DMS 273 treated with DMSO at 0.1 percent for 48 hours (cell line): ENCODE data around the gene COP1.

Source experiments
- DNase-seq: peaks from one replicate; lab custom pipeline; 2025; lab: John Stamatoyannopoulos, UW

COP1 gene

DNA sequence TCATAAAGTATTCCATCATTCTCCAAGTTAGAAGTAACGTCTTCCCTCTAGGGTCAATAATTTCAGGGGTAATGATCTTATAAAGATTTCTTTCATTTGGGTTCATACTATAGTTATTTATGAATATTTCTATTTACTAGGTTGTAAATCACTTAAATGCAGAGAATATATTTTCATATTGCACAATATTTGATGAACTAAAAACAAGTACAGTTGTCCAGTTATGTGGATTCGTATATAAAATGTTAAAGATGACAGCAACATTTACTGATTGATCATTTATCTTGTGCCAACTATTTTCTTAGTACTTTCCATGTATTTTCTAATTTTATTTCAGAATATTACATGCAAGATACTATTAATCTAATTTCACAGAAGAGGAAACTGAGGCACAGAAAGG is 243.3 kb downstream of the COP1 start:
- DNase-seq = no peak

DNA sequence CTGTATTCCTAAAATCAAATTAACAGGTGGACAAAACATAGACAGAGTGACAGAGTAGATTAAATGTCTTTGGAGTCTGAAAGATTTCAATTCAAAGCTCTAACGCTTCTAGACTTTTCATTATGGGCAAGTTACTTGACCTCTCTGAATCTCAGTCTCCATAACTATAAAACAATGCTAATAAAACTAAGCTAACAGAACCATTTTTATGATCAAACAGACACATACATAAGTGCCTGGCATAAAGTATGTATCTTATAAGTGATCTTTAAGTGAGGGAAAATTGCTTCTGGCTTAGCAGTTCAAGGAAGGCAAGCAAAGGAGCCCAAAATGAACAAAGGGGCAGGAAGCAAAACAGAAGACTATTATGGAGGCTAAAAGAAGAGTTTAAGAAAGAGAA is 246.9 kb downstream of the COP1 start:
- DNase-seq = no peak

DNA sequence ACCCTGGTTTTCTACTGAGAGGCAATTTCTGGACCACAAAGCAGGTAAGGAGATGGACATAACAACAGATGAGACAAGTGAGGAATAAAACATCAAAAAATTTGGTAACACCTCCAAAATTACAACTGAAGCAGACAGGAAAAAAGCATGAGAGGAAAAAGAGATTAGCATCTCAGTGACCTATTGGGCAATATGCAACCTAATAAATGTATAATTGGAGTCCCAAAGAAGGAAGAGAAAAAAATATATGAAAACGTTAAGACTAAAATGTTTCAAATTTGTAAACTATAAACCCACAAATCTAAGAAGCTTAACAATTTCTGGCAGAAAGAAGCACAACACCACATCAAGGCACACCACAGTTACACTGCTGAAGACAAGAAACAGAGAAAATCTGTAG is 255.5 kb downstream of the COP1 start:
- no peak for DNase-seq

DNA sequence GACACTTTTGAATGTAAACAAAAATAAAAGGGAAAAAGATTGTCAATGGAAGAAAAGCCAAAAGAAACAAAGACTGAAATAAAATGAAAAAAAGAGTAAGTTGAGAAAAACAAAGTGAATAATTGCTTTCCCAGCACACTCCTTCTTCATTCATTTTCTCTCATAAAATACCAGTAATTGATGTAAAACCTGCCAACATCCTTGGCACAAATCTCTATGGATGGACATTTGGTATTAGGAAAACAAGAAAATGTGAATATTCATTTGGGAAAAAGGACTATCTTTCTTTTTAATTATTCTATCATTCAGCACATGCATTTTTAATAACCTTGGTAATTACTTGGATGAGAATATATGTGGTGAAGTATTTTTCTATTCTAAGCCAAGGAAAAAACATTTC is 259.3 kb downstream of the COP1 start:
- no peak for DNase-seq

DNA sequence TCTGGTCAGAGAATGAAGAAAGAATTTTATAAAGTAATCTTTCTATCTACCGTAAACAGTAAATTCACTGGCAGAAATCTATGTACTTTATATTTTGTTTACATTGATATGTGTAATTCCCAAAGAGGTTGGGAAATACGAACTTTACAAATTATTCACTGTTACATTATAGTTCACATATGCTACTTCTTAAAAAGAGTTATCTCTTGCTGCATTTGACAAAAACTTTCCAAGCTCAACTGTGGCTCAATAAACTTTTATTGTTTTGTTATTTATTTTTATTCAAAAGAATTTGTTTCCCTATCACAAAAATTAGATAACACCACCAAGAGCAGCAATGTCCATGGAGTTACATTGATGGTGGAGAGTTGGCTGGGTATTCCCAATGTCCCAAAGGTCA is 262.5 kb downstream of the COP1 start:
- no peak for DNase-seq

DNA sequence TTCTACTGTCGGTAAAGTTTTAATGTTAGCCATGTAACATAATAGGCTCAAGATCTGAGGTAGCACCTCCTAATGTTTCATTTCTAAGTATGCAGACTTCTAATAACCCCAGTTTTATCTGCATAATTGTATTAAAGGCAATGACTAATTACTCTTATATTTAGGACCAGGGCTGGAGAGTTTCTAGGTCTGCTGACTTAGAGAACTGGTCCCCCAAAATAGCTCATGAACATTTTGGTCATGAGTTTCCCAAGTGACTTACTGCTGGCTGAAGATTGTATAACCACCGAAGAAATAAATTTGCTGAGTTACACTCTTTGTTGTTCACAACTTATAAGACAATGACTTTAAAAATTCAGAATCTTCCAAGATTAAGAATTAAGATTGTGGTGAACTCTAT is 265.9 kb downstream of the COP1 start:
- DNase-seq = no peak

DNA sequence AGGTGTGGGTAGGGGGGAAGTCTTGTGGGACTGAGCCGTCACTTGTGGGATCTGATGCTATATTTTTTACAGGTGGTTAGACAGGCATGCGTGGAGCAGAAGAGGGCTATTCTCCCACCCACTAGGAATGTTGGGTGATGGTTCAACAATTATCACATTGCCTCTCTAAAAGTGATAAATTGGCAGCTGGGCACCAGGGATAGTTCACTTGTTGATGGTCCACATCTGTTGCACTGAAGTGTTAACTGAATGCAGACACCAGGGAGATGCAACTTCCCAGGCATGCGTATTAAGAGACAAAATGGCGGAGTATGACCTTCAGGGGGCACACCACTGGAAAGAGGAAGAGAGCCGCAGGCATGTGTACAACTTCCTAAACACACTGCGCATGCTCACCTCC is 270.4 kb downstream of the COP1 start:
- DNase-seq = no peak

DNA sequence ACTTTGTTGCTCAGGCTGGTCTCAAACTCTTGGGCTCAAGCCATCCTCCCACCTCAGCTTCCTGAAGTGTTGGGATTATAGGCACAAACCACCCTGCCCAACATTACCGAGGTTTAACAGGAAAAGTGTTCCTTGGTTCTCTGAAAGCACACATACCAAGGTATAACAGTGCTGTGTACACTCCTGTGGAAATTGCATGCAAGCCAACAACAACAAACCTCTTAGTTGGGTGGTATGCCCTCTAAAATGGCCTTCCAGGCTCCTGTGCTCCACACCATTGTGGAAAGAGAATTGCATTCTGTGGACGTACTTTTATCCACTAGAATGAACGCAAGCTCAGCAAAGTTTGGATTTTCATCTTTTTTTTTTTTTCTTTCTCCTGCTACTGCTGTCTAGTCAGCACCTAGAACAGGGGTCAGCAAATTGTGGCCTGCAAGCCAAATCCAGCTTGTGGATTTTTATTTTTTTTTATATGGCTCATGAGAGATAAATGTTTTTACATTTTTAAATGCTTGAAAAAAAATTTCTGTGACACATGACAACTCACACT is 271.4 kb downstream of the COP1 start:
- no peak for DNase-seq

DNA sequence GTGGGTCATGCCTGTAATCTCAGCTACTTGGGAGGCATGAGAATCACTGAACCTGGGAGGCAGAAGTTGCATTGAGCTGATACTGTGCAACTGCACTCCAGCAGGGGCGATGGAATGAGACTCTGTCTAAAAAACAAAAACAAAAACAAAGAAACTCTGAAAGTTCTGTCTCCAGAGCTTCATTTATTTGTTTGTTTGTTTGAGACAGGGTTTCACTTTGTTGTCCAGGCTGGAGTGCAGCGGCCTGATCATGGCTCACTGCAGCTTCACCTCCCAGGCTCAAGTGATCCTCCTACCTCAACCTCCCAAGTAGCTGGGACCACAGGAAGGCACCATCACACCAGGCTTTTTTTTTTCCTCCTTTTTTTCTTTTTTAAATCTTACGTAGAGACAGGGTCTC is 271.9 kb downstream of the COP1 start:
- DNase-seq = no peak

DNA sequence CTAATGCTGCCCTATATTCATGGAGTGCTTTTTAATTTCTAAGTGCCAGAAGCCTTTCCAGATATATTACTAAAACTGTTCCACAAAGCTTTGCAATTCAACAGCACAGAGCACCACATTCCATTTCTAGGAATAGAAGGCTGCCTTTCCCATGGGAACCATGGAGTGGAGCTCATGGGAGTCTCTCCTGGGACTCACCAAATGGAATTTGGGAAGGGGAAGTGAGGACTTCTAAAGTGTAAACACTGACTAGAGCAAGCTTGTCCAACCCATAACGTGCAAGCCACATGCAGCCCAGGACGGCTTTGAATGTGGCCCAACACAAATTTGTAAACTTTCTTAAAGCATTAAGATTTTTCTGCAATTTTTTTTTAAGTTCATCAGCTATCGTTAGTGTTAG is 273.3 kb downstream of the COP1 start:
- DNase-seq = no peak

DNA sequence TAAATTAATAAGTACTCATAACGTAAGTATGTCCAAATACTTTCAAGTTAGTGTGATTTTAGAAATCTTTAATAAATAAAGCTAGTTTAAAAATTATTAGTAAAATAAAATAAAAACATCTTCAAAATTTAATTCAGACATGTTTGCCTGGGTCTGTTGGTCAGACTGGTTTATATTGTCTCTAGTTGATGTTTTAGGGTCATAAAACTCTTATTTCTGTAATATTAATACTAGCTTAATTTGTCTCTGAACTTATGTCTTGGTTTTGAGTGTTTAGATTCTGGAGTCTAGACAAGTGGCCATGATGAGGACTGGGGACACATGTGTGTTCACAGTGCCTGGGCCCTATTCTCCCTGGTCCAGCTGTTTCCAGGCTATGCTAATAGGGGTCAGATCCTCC is 279.1 kb downstream of the COP1 start:
- no peak for DNase-seq

DNA sequence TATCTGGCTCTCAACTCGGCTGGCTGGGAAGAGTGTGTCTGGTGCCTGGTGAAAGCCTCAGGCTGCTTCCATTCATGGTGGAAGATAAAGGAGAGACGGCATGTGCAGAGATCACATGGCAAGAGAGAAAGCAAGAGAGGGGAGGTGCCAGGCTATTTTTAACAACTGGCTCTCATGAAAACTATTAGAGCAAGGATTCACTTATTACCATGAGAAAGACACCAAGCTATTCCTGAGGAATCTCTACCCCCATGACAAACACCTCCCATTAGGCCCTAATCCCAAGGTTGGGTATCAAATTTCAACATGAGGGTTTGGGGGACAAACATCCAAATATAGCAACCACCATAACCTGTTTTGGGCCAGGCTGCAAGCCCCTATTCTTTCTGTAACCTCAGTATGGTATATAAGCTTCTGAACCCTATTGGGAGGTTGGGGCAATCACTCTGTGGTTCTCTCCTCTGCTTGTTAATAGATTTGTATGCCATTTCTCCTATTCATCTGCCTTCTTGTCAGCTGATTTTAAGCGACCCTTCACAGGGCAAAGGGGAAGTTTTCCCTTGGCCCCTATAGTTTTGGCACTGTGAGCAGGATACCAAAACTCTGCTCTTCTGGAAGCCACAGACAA is 284.7 kb downstream of the COP1 start:
- no peak for DNase-seq

DNA sequence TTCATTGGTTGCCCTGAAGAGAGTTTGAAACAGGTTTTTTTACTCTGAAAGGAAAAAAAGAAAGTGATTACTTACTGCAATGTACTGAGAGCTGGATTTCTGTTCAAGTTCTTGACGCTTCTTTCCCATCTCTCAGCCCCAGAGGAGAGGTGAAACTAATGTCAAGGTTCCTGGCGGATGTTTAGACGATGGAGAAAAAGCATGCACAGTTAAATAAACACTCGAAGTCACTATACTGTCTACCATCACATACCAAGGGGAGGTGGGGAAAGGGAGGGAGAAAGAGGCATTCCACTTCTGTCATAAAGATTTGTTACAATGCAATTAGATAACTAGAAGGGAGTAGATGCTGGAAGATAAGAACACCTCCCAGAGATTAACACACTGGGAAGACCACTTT is 286.7 kb downstream of the COP1 start:
- no peak for DNase-seq

DNA sequence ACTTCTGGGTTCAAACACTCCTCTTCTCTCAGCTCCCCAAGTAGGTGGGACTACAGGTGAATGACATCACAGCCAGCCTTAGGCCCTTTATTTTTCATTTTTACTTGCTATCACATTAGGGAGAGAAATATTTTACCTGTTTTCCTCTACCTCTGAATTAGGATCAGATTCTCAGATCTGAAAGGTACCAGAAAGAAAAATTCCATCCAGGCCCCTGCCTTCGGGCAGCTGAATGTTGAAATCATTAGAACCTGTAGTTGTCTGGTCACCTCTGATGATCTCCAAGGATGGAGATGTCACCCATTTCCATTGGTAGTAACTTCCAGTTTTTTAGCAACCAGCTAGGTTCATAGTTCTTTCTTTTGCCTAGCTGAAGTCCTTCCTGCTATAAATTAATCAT is 288.1 kb downstream of the COP1 start:
- no peak for DNase-seq

DNA sequence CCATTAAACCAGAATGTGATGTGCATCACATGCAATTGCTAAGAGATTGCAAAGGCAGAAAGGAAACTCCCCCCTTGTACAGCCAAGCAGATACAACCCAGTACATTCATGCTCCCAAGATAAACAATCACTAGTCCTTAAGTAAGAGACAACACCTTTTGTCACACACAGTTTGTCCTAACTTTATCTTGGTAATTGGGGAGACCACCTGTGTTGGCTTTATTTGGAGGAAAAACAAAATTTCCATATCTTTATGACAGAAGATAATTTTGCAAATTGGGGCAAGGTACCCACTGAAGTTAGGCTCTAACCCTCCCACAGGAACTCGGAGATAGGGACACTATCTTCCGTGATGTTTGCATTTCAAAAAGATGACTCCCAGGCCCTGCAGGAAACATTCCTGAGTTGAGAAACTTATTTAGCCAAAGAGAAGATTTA is 288.7 kb downstream of the COP1 start:
- no peak for DNase-seq

DNA sequence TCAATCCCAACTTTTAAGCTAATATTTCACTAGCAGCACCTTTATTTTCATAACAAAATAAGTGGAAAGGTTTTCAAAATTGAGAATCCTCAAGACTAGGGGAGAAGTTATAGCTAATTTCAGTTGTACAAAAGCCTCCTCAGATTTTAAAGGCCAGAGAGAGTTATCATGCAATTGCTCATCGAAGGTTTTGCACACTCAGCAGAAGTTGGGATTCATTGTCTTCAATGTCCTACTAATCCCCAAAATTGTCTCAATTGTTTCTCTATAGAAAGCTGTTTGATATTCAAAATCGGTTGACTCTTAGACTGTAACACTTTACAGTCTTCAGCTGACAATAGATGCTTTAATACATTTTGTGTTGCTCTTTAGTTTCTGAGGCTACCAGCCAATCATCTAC is 293.0 kb downstream of the COP1 start:
- no peak for DNase-seq

DNA sequence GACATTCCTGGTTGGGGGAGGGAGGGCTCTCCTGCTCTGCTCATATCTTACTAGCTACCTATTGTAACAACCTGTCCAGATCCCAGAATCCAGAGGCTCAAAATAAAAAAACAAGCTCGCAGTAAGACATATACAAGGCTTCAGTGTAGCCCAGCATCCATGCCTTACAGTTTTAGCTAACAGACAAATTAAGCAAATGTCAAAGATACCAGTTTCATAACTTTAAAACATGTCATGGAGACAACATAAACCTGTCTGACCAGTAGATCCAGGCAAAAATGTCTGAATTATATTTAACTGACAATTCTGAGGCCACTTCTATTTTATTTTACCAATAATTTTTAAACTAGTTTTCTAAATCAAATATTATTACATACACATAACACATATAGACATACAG is 295.9 kb downstream of the COP1 start:
- DNase-seq = no peak

DNA sequence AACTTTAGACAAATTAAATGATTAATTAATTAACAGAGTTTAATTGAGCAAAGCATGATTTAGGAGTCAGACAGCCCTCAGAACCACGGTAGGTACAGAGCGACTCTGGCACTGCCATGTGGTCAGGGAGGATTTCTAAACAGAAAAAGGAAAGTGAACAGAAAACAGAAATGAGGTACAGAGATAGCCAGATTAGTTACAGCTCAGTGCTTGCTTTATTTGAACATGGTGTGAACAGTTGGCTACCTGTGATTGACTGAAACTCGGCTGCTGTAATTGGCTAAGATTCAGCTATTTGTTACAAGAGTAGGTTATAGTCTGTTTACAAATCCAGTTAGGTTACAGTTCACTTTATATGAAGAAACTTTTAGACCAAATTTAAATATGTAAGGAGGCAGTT is 300.7 kb downstream of the COP1 start:
- no peak for DNase-seq

DNA sequence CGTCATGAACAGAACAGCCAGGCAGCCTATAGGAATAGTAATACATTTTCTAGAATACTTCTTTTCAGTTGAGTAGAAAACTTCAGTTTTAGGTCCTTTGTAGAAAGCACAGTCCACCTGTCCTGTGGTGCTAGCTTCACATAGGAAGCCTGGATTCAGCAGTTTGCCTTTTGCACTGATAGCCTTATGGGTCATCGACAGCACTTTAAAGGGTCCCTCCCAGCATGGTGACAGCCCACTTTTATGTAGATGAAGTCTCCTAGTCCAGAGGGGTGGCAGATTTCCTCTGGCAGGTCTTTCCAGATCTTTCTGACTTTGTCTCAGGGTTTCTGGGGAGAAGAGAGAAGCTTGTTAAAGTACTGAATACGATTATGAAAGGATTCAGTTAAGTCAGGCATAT is 302.3 kb downstream of the COP1 start:
- DNase-seq = no peak

DNA sequence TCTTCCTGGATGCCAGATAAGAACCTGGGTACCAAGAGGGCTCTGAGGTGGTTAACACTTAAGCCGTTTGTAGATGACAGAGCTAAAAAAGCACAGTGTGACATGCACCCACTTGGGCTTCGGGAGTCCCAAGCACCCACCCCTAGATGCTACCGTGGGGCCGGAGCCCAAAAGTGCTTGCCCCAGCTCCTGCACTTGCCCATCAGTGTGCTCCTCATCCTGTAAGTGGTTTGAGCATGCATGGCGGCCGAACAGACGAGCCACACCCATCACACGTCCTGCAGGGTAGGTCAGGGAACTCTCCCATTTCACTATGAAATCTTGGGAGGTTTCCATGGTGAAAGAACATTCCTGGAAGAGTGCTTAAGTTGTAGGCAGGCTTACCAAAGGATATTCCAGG is 304.8 kb downstream of the COP1 start:
- DNase-seq = no peak

DNA sequence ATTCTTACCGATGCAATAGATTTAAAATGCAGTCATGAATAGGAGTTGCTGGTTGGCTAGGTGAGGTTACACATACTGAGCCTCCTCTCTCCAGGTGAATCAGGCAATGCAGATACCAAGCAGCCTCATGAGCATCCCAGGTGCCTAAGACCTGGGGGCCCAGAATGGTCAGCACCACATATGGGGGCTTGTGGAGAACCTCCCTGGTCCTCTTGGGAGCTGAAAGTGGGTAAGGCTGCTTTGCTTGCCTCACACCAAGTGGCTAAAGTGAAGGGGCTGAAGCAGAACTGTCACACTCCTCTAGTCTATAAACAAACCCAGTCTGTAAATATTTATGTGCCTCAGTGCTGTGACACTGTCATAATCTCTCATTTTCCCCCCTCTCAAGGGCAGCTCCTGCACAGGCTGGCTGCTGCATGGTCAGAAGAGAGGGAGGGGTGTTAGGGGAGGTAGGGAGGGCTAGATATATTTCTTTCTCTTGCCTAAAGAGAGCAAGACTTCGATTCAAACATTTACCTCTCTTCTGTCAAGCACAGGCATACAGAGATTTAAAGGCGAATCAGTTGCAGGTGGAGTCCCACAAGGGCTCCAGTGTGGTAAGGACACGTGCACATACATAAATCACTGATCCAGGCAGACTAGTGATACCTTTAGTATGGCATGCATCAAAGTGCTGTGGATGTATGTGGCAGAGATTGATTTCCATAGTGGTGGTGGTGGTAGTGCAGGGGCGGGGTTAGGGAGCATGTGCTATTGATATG is 305.8 kb downstream of the COP1 start:
- no peak for DNase-seq

DNA sequence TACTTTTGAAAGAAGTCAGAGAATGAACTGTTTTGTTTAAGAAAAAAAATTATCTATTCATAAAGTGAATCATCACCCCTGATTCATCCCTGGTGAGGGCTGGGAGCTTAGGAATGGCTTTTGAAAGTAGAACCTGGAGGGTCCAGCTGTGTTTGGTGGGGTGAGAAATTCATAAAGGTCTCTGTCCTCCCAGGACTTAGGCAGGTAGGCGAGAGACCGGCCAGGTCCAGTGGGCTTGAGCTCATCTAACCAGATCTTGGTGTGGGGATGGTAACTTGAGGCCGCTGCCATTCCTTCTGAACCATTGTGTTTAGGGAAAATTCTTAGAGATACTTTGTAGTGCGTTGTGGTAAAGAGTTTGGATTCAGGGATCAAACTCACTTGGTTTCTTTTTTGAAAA is 306.9 kb downstream of the COP1 start:
- DNase-seq = no peak

DNA sequence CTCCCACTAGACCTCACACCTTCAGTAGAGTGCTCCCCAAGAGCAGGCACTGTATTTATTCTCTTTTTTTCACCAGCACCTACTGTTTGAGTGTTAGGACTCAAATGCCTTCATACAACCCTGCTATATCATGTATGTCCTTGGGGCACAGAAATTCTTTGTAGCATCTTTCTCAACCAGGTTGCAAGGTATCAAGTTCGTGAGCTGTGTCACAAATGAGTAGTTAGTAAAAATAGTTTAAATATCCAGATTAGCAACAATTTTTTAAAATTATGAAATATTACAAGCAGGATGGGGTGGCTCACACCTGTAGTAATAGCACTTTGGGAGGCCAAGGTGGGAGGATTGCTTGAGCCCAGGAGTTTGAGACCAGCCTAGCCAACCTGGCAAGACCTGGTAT is 311.1 kb downstream of the COP1 start:
- DNase-seq = no peak
